HepG2 (cell line): ENCODE measurements around the gene SNRNP200. TPM values are rescaled to one million over a fixed set of nuclear protein-coding genes. Genes with fewer than 3 reads are reported as not detected.
A peak's percentile ranks its signal among the peaks of the same experiment; 100 is the strongest.

Experiments used
- AHR ChIP-seq: IDR thresholded peaks from 2 replicates; pipeline ENCODE4 v1.6.1; 2018; ENCODE audit warnings: missing genetic modification reagents, missing compliant biosample characterization
- ATF1 ChIP-seq: IDR thresholded peaks from 2 replicates; pipeline ENCODE4 v1.6.1; 2016; ENCODE audit warnings: mild to moderate bottlenecking, control low read depth
- BCL3 ChIP-seq: sonication (generic); formaldehyde crosslinking; IDR thresholded peaks from 2 replicates; pipeline ENCODE4 v1.5.1; 2020; ENCODE audit warnings: mild to moderate bottlenecking, missing genetic modification reagents, moderate library complexity
- FOXP1 ChIP-seq, 2 experiments: fragments of 450-650 bp in 1 of 2; IDR thresholded peaks; 2 replicates each; pipeline ENCODE4 v1.6.1; 2017 to 2018; ENCODE audit warnings: antibody characterized with exemption in 1 of 2
- MBNL3 ChIP-seq: fragments of 250-450 bp; sonication (Bioruptor Pico); conservative IDR thresholded peaks from 2 replicates; pipeline ENCODE4 v1.8.0; 2022; ENCODE audit warnings: mild to moderate bottlenecking, inconsistent platforms
- NPAS2 ChIP-seq: sonication (generic); formaldehyde crosslinking; IDR thresholded peaks from 2 replicates; pipeline ENCODE4 v1.8.0; 2022; ENCODE audit warnings: mild to moderate bottlenecking, missing genetic modification reagents, borderline replicate concordance
- NRL ChIP-seq: sonication (generic); formaldehyde crosslinking; IDR thresholded peaks from 2 replicates; pipeline ENCODE4 v1.5.0; 2020; ENCODE audit warnings: missing genetic modification reagents, mild to moderate bottlenecking, moderate library complexity, borderline replicate concordance
- PRPF4 ChIP-seq: fragments of 200-400 bp; formaldehyde crosslinking; IDR thresholded peaks from 2 replicates; pipeline ENCODE4 v1.6.1; 2016; ENCODE audit warnings: low read length, low read depth; ENCODE audit not compliant: poor library complexity, severe bottlenecking
- RAD51 ChIP-seq: fragments of 450-650 bp; IDR thresholded peaks from 2 replicates; pipeline ENCODE4 v1.6.1; 2016; ENCODE audit warnings: borderline replicate concordance
- RARG ChIP-seq: sonication (generic); formaldehyde crosslinking; IDR thresholded peaks from 2 replicates; pipeline ENCODE4 v1.4.0; 2020; ENCODE audit warnings: low read depth, mild to moderate bottlenecking, missing genetic modification reagents
- SNAPC2 ChIP-seq: sonication (generic); formaldehyde crosslinking; IDR thresholded peaks from 2 replicates; pipeline ENCODE4 v1.8.1; 2022; ENCODE audit warnings: mild to moderate bottlenecking, missing genetic modification reagents
- SP5 ChIP-seq: IDR thresholded peaks from 2 replicates; pipeline ENCODE4 v1.6.1; 2016; ENCODE audit warnings: low read depth, borderline replicate concordance
- SRSF4 ChIP-seq: fragments of 200-400 bp; formaldehyde crosslinking; IDR thresholded peaks from one replicate; pipeline ENCODE4 v1.6.1; 2018; ENCODE audit warnings: mild to moderate bottlenecking, low read depth, low read length, moderate library complexity; ENCODE audit not compliant: poor library complexity, severe bottlenecking
- TOE1 ChIP-seq: sonication (generic); formaldehyde crosslinking; IDR thresholded peaks from 2 replicates; pipeline ENCODE4 v1.4.0; 2020; ENCODE audit warnings: mild to moderate bottlenecking, missing genetic modification reagents
- ZNF124 ChIP-seq: sonication (generic); formaldehyde crosslinking; IDR thresholded peaks from 2 replicates; pipeline ENCODE4 v1.4.0; 2020; ENCODE audit warnings: missing genetic modification reagents
- ZNF205 ChIP-seq: IDR thresholded peaks from 2 replicates; pipeline ENCODE4 v1.6.1; 2018; ENCODE audit warnings: missing biosample characterization, missing genetic modification reagents
- ZNF282 ChIP-seq: fragments of 450-650 bp; IDR thresholded peaks from 2 replicates; pipeline ENCODE4 v1.6.1; 2018; ENCODE audit not compliant: partially characterized antibody
- ZNF44 ChIP-seq: sonication (generic); formaldehyde crosslinking; IDR thresholded peaks from 2 replicates; pipeline ENCODE4 v1.5.1; 2020; ENCODE audit warnings: mild to moderate bottlenecking, missing genetic modification reagents
- ZNF446 ChIP-seq: sonication (generic); formaldehyde crosslinking; IDR thresholded peaks from 2 replicates; pipeline ENCODE4 v1.5.0; 2020; ENCODE audit warnings: mild to moderate bottlenecking, missing genetic modification reagents
- ZNF496 ChIP-seq: sonication (generic); formaldehyde crosslinking; IDR thresholded peaks from 2 replicates; pipeline ENCODE4 v1.8.1; 2023; ENCODE audit warnings: mild to moderate bottlenecking, moderate library complexity, missing genetic modification reagents; ENCODE audit not compliant: insufficient replicate concordance
- ZNF512 ChIP-seq: sonication (generic); formaldehyde crosslinking; IDR thresholded peaks from 2 replicates; pipeline ENCODE4 v1.4.0; 2020; ENCODE audit warnings: mild to moderate bottlenecking, missing genetic modification reagents
- ZSCAN29 ChIP-seq: sonication (generic); formaldehyde crosslinking; conservative IDR thresholded peaks from 2 replicates; pipeline ENCODE4 v1.4.0; 2020; ENCODE audit warnings: mild to moderate bottlenecking, missing genetic modification reagents
- polyA plus RNA-seq, 8 experiments: library from polyadenylated mRNA; depleted of rRNA in 3 of 8; stranded (reverse) in 7 of 8; unstranded in 1 of 8; fragments of >200 nt; fragmentation: Illumina TruSeq in 4 of 8; extraction: Trizol in 4 of 8; gene quantifications; 2 replicates each; pipeline versions ENCODE4 v1.2.1 to v1.2.3, GENCODE V29; 2011 to 2016; ENCODE audit warnings: low read depth in 4 of 8, missing spikeins in 1 of 8, mixed read lengths in 1 of 8; ENCODE audit not compliant: insufficient read depth in 1 of 8
- total RNA-seq, 5 experiments: library from RNA; depleted of rRNA; stranded (reverse); fragments of >200 nt; fragmentation: Illumina TruSeq; extraction: Trizol; gene quantifications; 2 replicates each; pipeline ENCODE4 v1.2.3, GENCODE V29; 2016; ENCODE audit warnings: low read depth in 1 of 5
- TF ChIP-seq, protein P1 (sequence below): sonication (generic); formaldehyde crosslinking; IDR thresholded peaks from 2 replicates; pipeline ENCODE4 v1.4.0; 2020; ENCODE audit warnings: missing genetic modification reagents
- TF ChIP-seq, protein P2 (sequence below): sonication (generic); formaldehyde crosslinking; IDR thresholded peaks from 2 replicates; pipeline ENCODE4 v1.8.0; 2022; ENCODE audit warnings: mild to moderate bottlenecking, missing genetic modification reagents, borderline replicate concordance
- TF ChIP-seq, protein P3 (sequence below): sonication (generic); formaldehyde crosslinking; IDR thresholded peaks from 2 replicates; pipeline ENCODE4 v1.4.0; 2020; ENCODE audit warnings: missing genetic modification reagents

SNRNP200 gene
- total and polyA plus RNA-seq, 2 of the 13 experiments (the other 11 are each of a cell fraction or from before 2014, with no cell fraction given), result 99.0 to 232 TPM

GRCh38 chr2:96259497-96259921 lies 45.8 kb downstream of the SNRNP200 start (continued):
- peak; percentile 23; the same call in 1 of the 2 replicates for TF ChIP-seq BCL3 (CRISPR knock-in tag)
- no peak for TF ChIP-seq ZNF124 (CRISPR knock-in tag)
- TF ChIP-seq SNAPC2 (CRISPR knock-in tag), result no peak
- TF ChIP-seq, protein P1, sequence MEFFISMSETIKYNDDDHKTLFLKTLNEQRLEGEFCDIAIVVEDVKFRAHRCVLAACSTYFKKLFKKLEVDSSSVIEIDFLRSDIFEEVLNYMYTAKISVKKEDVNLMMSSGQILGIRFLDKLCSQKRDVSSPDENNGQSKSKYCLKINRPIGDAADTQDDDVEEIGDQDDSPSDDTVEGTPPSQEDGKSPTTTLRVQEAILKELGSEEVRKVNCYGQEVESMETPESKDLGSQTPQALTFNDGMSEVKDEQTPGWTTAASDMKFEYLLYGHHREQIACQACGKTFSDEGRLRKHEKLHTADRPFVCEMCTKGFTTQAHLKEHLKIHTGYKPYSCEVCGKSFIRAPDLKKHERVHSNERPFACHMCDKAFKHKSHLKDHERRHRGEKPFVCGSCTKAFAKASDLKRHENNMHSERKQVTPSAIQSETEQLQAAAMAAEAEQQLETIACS (CRISPR knock-in tag), result no peak
- no peak for TF ChIP-seq SRSF4
- TF ChIP-seq ZNF205, result 0 out of 2 replicates have a peak, but pooled peaks have one; percentile 24
- TF ChIP-seq ZNF282, result no peak
- TF ChIP-seq ZNF44 (CRISPR knock-in tag), result no peak; the same call in 1 of the 2 replicates
- TF ChIP-seq ZNF496 (CRISPR knock-in tag), result no peak
- TF ChIP-seq, protein P2, sequence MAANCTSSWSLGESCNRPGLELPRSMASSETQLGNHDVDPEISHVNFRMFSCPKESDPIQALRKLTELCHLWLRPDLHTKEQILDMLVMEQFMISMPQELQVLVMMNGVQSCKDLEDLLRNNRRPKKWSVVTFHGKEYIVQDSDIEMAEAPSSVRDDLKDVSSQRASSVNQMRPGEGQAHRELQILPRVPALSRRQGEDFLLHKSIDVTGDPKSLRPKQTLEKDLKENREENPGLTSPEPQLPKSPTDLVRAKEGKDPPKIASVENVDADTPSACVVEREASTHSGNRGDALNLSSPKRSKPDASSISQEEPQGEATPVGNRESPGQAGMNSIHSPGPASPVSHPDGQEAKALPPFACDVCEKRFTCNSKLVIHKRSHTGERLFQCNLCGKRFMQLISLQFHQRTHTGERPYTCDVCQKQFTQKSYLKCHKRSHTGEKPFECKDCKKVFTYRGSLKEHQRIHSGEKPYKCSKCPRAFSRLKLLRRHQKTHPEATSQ (CRISPR knock-in tag), result no peak
- no peak for TF ChIP-seq ATF1
- no peak for TF ChIP-seq RAD51
- no peak for TF ChIP-seq FOXP1 (IDR thresholded peaks at IDR 0.05)
- TF ChIP-seq FOXP1 (CRISPR knock-in tag; IDR thresholded peaks at IDR 0.05), result peak; percentile 26; the same call in 1 of the 2 replicates
- TF ChIP-seq RARG (CRISPR knock-in tag), result no peak
- TF ChIP-seq, protein P3, sequence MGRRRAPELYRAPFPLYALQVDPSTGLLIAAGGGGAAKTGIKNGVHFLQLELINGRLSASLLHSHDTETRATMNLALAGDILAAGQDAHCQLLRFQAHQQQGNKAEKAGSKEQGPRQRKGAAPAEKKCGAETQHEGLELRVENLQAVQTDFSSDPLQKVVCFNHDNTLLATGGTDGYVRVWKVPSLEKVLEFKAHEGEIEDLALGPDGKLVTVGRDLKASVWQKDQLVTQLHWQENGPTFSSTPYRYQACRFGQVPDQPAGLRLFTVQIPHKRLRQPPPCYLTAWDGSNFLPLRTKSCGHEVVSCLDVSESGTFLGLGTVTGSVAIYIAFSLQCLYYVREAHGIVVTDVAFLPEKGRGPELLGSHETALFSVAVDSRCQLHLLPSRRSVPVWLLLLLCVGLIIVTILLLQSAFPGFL, result no peak
- 0 out of 2 replicates have a peak, but pooled peaks have one; percentile 37 for TF ChIP-seq AHR (CRISPR knock-in tag)
- no peak for TF ChIP-seq ZNF446
- no peak for TF ChIP-seq ZSCAN29 (CRISPR knock-in tag)
- TF ChIP-seq TOE1 (CRISPR knock-in tag), result no peak
- no peak for TF ChIP-seq MBNL3 (CRISPR knock-in tag)
- TF ChIP-seq PRPF4, result no peak
- peak; percentile 56; the same call in 1 of the 2 replicates for TF ChIP-seq SP5
- TF ChIP-seq NPAS2 (CRISPR knock-in tag), result no peak
- TF ChIP-seq NRL (CRISPR knock-in tag), result no peak
- TF ChIP-seq ZNF512, result no peak
